Measurements from ENCODE around the gene GRM1.

The GRM1 gene

GRCh38 chr6:146388736-146389364, 360.0 kb downstream of the GRM1 start:
- no peak for DNase-seq
- H3K27ac ChIP-seq, result no peak overlapping the region
- no peaks in the 10 kb centered on the region for H3K36me3 ChIP-seq (replicated peaks)
- H3K27me3 ChIP-seq (replicated peaks), result no peaks in the 10 kb centered on the region
- no peak overlapping the region for H3K4me3 ChIP-seq (ENCODE audit: low read depth, low read length)
- in situ Hi-C loops (cut with HindIII; ENCODE audit: low pct_ligation_motif_present, low sequenced_read_pairs), result no loop called here
- TF ChIP-seq, protein P1, sequence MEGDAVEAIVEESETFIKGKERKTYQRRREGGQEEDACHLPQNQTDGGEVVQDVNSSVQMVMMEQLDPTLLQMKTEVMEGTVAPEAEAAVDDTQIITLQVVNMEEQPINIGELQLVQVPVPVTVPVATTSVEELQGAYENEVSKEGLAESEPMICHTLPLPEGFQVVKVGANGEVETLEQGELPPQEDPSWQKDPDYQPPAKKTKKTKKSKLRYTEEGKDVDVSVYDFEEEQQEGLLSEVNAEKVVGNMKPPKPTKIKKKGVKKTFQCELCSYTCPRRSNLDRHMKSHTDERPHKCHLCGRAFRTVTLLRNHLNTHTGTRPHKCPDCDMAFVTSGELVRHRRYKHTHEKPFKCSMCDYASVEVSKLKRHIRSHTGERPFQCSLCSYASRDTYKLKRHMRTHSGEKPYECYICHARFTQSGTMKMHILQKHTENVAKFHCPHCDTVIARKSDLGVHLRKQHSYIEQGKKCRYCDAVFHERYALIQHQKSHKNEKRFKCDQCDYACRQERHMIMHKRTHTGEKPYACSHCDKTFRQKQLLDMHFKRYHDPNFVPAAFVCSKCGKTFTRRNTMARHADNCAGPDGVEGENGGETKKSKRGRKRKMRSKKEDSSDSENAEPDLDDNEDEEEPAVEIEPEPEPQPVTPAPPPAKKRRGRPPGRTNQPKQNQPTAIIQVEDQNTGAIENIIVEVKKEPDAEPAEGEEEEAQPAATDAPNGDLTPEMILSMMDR (IDR thresholded peaks at IDR 0.05; ENCODE audit: low read depth, low read length, missing control alignments), result no peak

DNA sequence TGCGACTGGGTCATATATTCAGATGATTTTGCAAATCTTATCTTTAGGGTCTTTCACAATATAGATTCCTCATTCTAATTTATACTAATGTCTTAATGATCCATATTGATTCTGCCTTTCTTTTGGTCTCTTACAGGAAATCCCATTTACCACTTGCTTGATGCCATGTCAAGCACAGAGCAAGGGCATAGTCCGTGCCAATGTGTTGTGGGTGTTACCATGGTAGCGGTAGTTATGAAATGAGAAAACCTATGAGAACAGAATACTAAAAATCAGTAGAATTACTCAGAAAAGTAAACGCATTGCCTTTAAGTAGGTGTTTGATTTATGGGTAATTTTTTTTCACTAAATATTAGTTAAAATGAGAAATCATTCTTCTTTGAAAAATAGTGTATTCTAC, 360.9 kb downstream of the GRM1 start:
- no peak for DNase-seq
- in situ Hi-C loops (cut with HindIII; ENCODE audit: low pct_ligation_motif_present, low sequenced_read_pairs), result no loop called here
- TF ChIP-seq, protein P1 (IDR thresholded peaks at IDR 0.05; ENCODE audit: low read depth, low read length, missing control alignments), result no peak
- Histone ChIP-seq H3K27ac (no peak overlapping the region), H3K36me3 (replicated peaks) (no peaks in the 10 kb centered on the region), H3K4me3 (ENCODE audit: low read depth, low read length) (no peak overlapping the region), H3K27me3 (replicated peaks) (no peaks in the 10 kb centered on the region)

DNA sequence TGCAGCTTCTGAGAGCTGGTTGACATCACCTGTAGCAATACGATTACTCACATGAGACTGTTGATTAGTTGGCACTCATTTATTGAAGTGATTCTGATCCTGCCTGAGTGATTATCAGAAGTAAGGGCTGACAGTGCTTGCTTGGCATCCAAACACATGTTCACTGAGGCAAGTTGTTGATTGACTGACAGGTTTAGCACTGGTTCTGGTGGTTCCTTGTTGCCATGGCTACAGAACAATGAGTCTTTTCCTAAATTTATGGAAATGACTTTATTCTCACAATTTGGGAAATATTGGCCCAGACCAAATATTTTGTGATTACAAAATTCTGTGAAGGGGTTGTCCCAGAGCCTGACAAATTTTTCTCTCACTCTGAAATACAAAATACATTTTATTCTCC, 368.8 kb downstream of the GRM1 start:
- no peak overlapping the region for H3K27ac ChIP-seq
- H3K27me3 ChIP-seq (replicated peaks), result no peaks in the 10 kb centered on the region
- no peak for DNase-seq
- no peak overlapping the region for H3K4me3 ChIP-seq (ENCODE audit: low read depth, low read length)
- in situ Hi-C loops (cut with HindIII; ENCODE audit: low pct_ligation_motif_present, low sequenced_read_pairs), result no loop called here
- no peaks in the 10 kb centered on the region for H3K36me3 ChIP-seq (replicated peaks)
- TF ChIP-seq, protein P1 (IDR thresholded peaks at IDR 0.05; ENCODE audit: low read depth, low read length, missing control alignments), result no peak

DNA sequence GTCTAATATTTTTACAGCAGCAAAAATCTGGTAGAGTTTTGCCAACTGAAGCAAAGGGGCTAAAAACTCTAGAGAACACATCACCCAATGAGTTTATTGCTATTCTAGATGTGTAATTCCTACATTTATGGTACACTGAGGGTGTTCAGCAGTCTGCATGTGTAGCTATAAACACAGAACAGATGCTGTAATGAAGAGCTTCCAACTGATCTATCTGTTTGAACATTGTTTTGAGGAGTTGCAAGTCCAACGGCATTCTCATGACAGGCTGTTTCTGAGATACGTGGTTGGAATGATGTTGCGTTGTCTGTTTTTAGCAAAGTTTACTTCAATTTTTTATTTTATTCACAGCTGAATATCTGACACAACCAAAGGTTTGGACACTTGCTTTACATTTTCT, 373.6 kb downstream of the GRM1 start:
- no peak for DNase-seq
- in situ Hi-C loops (cut with HindIII; ENCODE audit: low pct_ligation_motif_present, low sequenced_read_pairs), result no loop called here
- Histone ChIP-seq H3K27ac (no peak overlapping the region), H3K27me3 (replicated peaks) (no peaks in the 10 kb centered on the region), H3K36me3 (replicated peaks) (no peaks in the 10 kb centered on the region), H3K4me3 (ENCODE audit: low read depth, low read length) (no peak overlapping the region)
- TF ChIP-seq, protein P1 (IDR thresholded peaks at IDR 0.05; ENCODE audit: low read depth, low read length, missing control alignments), result no peak

- Histone ChIP-seq H3K4me3 (ENCODE audit: low read depth, low read length) (no peak overlapping the region), H3K36me3 (replicated peaks) (no peaks in the 10 kb centered on the region), H3K27me3 (replicated peaks) (no peaks in the 10 kb centered on the region), H3K27ac (no peak overlapping the region)
- in situ Hi-C loops (cut with HindIII; ENCODE audit: low pct_ligation_motif_present, low sequenced_read_pairs), result no loop called here
- TF ChIP-seq, protein P1 (IDR thresholded peaks at IDR 0.05; ENCODE audit: low read depth, low read length, missing control alignments), result no peak
- DNase-seq, result no peak
Measured at GRCh38 chr6:146408583-146408982, 379.7 kb downstream of the GRM1 start.
